Measurements from ENCODE around the gene CALN1. TPM values are rescaled to one million over a fixed set of nuclear protein-coding genes. Genes with fewer than 3 reads are reported as not detected.

CALN1 gene
- total and polyA plus RNA-seq, 2 of the 8 experiments (the other 6 are each of a cell fraction or from before 2014, with no cell fraction given): 6.4 to 15.2 TPM

GRCh38 chr7:71793251-71793650, 618.9 kb downstream of the CALN1 start:
- Histone ChIP-seq H3K79me1 (ENCODE audit: low read depth, low read length) (no peaks in the 10 kb centered on the region), H2AK5ac (ENCODE audit: low read depth, low read length) (no peak overlapping the region), H4K91ac (replicated peaks; ENCODE audit: insufficient read length, low read length) (no peak overlapping the region), H3K4ac (replicated peaks; ENCODE audit: insufficient read length, low read depth, low read length) (no peak overlapping the region), H2BK120ac (replicated peaks; ENCODE audit: low read depth, low read length) (no peak overlapping the region), H2BK20ac (ENCODE audit: low read length) (no peak overlapping the region), H2AFZ (ENCODE audit: low read length) (no peak overlapping the region), H3K23me2 (ENCODE audit: low read depth, low read length) (no peaks in the 10 kb centered on the region), H3K23ac (ENCODE audit: insufficient read length) (no peak overlapping the region), H3K79me2 (ENCODE audit: control insufficient read depth in 1 of 2, insufficient read depth in 2 of 2, low read length in 2 of 2) (no peaks in the 10 kb centered on the region), H3K4me2 (ENCODE audit: insufficient read depth in 1 of 2, low read depth in 2 of 2, low read length in 2 of 2) (no peak overlapping the region), H3K27ac (ENCODE audit: low read depth, low read length) (no peak overlapping the region), H3K4me3 (ENCODE audit: extremely low read depth in 1 of 4, insufficient read depth in 2 of 4, low read depth in 3 of 4, low read length in 4 of 4) (no peak overlapping the region), H3K27me3 (replicated peaks in 1 of 4; ENCODE audit: control insufficient read depth in 3 of 4, extremely low read depth in 1 of 4, insufficient read depth in 3 of 4, low read length in 3 of 4) (peaks cover 0 to 2% (median 0%) of the 10 kb centered on the region in 4 experiments; a peak in 2 of 7 replicates), H3K18ac (ENCODE audit: extremely low read depth, low read length) (no peak overlapping the region), H3K4me1 (replicated peaks in 1 of 4; ENCODE audit: control insufficient read depth in 3 of 4, insufficient read depth in 4 of 4, low read length in 3 of 4) (no peaks in the 10 kb centered on the region), H2BK12ac (ENCODE audit: low read depth, low read length) (no peak overlapping the region), H3K9me3 (ENCODE audit: insufficient read depth in 2 of 2, low read depth in 1 of 2, low read length in 1 of 2) (peaks cover 2 to 5% of the 10 kb centered on the region in 2 experiments; a peak in 2 of 4 replicates), H2BK5ac (ENCODE audit: low read depth, low read length) (no peak overlapping the region), H3K56ac (replicated peaks; ENCODE audit: insufficient read length, low read depth, low read length) (no peak overlapping the region), H3K9ac (replicated peaks in 1 of 4; ENCODE audit: extremely low read depth in 1 of 4, low read depth in 3 of 4, low read length in 3 of 4) (no peak overlapping the region), H2BK15ac (ENCODE audit: low read length) (no peak overlapping the region), H4K20me1 (replicated peaks in 1 of 2; ENCODE audit: control insufficient read depth in 1 of 2, insufficient read depth in 2 of 2, low read length in 2 of 2) (no peaks in the 10 kb centered on the region), H3K36me3 (ENCODE audit: control insufficient read depth in 2 of 4, insufficient read depth in 4 of 4, low read length in 3 of 4) (no peaks in the 10 kb centered on the region), H3K14ac (ENCODE audit: insufficient read length) (no peak overlapping the region), H4K5ac (ENCODE audit: insufficient read length, low read depth, low read length) (no peak overlapping the region), H4K8ac (ENCODE audit: extremely low read depth, insufficient read depth, low read length) (no peak overlapping the region)
- DNase-seq (ENCODE audit: low read depth in 1 of 2, low spot score in 2 of 2) (no peak), FAIRE-seq (no peak)
- 93% methylated on average over 5 of the region's 5 CpGs; no CpG with 5 or more reads in 1 of the 2 experiments for WGBS, 2 experiments (ENCODE audit: extremely low coverage in 1 of 2, insufficient coverage in 1 of 2, insufficient read length in 1 of 2, insufficient replicate concordance in 2 of 2, low coverage in 1 of 2, low lambda C conversion rate in 2 of 2, missing lambda C conversion rate in 1 of 2)
- POLR2A ChIA-PET (ENCODE audit: partially characterized antibody): interaction anchor here (0.6 kb wide), 1 partner anchor 104 kb away, joined by 3 read pairs; no protein-coding TSS in a partner anchor
- CTCF ChIA-PET (ENCODE audit: partially characterized antibody): interaction anchor here (0.6 kb wide), 2 partner anchors 17 to 368 kb away, joined by 3 read pairs; no protein-coding TSS in a partner anchor
- no peak for TF ChIP-seq TEAD4 (IDR thresholded peaks at IDR 0.05; ENCODE audit: low read depth, low read length)
- TF ChIP-seq SP4 (IDR thresholded peaks at IDR 0.05; ENCODE audit: low read length): no peak
- TF ChIP-seq MAFK (IDR thresholded peaks at IDR 0.05; ENCODE audit: low read depth, low read length): no peak
- TF ChIP-seq EP300 (IDR thresholded peaks at IDR 0.05; ENCODE audit: borderline replicate concordance in 1 of 2, low read depth in 2 of 2, low read length in 2 of 2): no peak
- TF ChIP-seq, protein P1, sequence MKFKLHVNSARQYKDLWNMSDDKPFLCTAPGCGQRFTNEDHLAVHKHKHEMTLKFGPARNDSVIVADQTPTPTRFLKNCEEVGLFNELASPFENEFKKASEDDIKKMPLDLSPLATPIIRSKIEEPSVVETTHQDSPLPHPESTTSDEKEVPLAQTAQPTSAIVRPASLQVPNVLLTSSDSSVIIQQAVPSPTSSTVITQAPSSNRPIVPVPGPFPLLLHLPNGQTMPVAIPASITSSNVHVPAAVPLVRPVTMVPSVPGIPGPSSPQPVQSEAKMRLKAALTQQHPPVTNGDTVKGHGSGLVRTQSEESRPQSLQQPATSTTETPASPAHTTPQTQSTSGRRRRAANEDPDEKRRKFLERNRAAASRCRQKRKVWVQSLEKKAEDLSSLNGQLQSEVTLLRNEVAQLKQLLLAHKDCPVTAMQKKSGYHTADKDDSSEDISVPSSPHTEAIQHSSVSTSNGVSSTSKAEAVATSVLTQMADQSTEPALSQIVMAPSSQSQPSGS (IDR thresholded peaks at IDR 0.05; ENCODE audit: low read length): no peak
- no peak for TF ChIP-seq NANOG (IDR thresholded peaks at IDR 0.05; ENCODE audit: insufficient read depth, low read depth, low read length, poor library complexity, severe bottlenecking)
- TF ChIP-seq POLR2AphosphoS5 (IDR thresholded peaks at IDR 0.05; ENCODE audit: low read depth, low read length): no peak
- no peak for TF ChIP-seq BACH1 (IDR thresholded peaks at IDR 0.05; ENCODE audit: low read length)
- no peak for TF ChIP-seq RAD21 (IDR thresholded peaks at IDR 0.05 in 1 of 2, conservative IDR thresholded peaks at IDR 0.05 in 1 of 2; ENCODE audit: low read depth in 2 of 2, low read length in 2 of 2)
- TF ChIP-seq PHF8 (conservative IDR thresholded peaks at IDR 0.05; ENCODE audit: low read depth, low read length): no peak
- TF ChIP-seq BRCA1 (IDR thresholded peaks at IDR 0.05; ENCODE audit: low read depth, low read length): no peak
- TF ChIP-seq SUZ12 (IDR thresholded peaks at IDR 0.05; ENCODE audit: low read length): no peak

All from H1 (cell line).